Type B pancreatic cell (in vitro differentiated cells): ENCODE results near the gene HACE1. TPM values are rescaled to one million over a fixed set of nuclear protein-coding genes. Genes with fewer than 3 reads are reported as not detected.
"Not testable (repeated sequence)": the region's sequence is repeated elsewhere in the genome, so short reads cannot be mapped to it uniquely, and the experiment has no call there.

ENCODE experiments used
- DNase-seq: peaks from one replicate; pipeline ENCODE4 v3.0.0; 2021; ENCODE audit warnings: mixed read lengths; ENCODE audit not compliant: unreplicated experiment; ENCODE audit errors: extremely low spot score
- H3K27ac Mint-ChIP-seq: 2 replicates; pipeline ENCODE4 v1.8.0; 2021; ENCODE audit warnings: mild to moderate bottlenecking, mixed read lengths
- H3K27me3 Mint-ChIP-seq: 2 replicates; pipeline ENCODE4 v1.8.0; 2021; ENCODE audit warnings: mixed read lengths
- H3K36me3 Mint-ChIP-seq: 2 replicates; pipeline ENCODE4 v1.8.0; 2021; ENCODE audit warnings: mixed read lengths
- H3K4me1 Mint-ChIP-seq: one replicate; pipeline ENCODE4 v1.8.0; 2021; ENCODE audit warnings: mixed read lengths; ENCODE audit not compliant: unreplicated experiment
- H3K4me3 Mint-ChIP-seq: 2 replicates; pipeline ENCODE4 v1.8.0; 2021; ENCODE audit warnings: mild to moderate bottlenecking, mixed read lengths
- H3K9me3 Mint-ChIP-seq: 2 replicates; pipeline ENCODE4 v1.8.0; 2021; ENCODE audit warnings: mixed read lengths
- CTCF ChIP-seq: fragments of 200-600 bp; sonication (generic); conservative IDR thresholded peaks from 2 replicates; pipeline ENCODE4 v1.5.0; 2021; ENCODE audit warnings: antibody characterized with exemption, mild to moderate bottlenecking
- total RNA-seq: library from RNA; stranded (reverse); gene quantifications from 2 replicates; pipeline ENCODE4 v1.2.1, GENCODE V29; 2021; ENCODE audit warnings: low replicate concordance

Gene HACE1
- total RNA-seq, 1 donor from 2014 or later: 18.5 TPM

GRCh38 chr6:104862456-104862855, 2.7 kb upstream of the HACE1 start:
- H3K36me3 Mint-ChIP-seq: no peaks in the 10 kb centered on the region
- H3K4me3 Mint-ChIP-seq: no peak overlapping the region
- H3K27ac Mint-ChIP-seq: no peak overlapping the region
- H3K9me3 Mint-ChIP-seq: no peaks in the 10 kb centered on the region
- peaks cover 6% of the 10 kb centered on the region for H3K4me1 Mint-ChIP-seq
- TF ChIP-seq CTCF: no peak
- no peaks in the 10 kb centered on the region for H3K27me3 Mint-ChIP-seq
- no peak for DNase-seq

GRCh38 chr6:104860221-104860620, 502 bp upstream of the HACE1 start:
- Mint-ChIP-seq H3K36me3 (no peaks in the 10 kb centered on the region), H3K27me3 (no peaks in the 10 kb centered on the region), H3K4me3 (peak overlapping the region; percentile 97), H3K9me3 (no peaks in the 10 kb centered on the region), H3K27ac (peak overlapping the region; percentile 59), H3K4me1 (peaks cover 6% of the 10 kb centered on the region)
- TF ChIP-seq CTCF: no peak
- DNase-seq: no peak

- H3K27ac Mint-ChIP-seq: peak overlapping the region; percentile 16
- H3K4me1 Mint-ChIP-seq: peaks cover 6% of the 10 kb centered on the region
- H3K27me3 Mint-ChIP-seq: no peaks in the 10 kb centered on the region
- H3K36me3 Mint-ChIP-seq: no peaks in the 10 kb centered on the region
- H3K4me3 Mint-ChIP-seq: peak overlapping the region; percentile 97
- no peaks in the 10 kb centered on the region for H3K9me3 Mint-ChIP-seq
- DNase-seq: no peak
- TF ChIP-seq CTCF: no peak
Observed at GRCh38 chr6:104858642-104859041, 1.1 kb downstream of the HACE1 start.

DNA sequence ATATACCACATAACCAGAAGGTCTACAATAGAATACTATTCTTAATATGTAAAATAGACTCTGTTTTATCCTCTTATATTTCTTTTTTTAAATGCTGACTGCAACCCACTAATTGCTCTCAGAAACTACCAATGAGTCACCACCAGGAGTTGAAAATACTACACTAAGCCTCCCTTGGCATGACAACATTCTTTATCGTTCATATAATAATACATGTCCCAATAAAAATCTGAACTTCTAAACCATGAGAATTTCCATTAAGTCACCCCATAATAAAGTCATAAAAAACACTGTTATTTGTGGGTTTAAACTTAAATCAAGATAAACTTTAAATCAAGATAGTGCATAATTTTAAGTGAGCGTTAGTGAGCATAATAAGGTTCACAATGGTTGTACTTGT, 4.2 kb downstream of the HACE1 start:
- Mint-ChIP-seq H3K36me3 (peaks cover 12% of the 10 kb centered on the region), H3K4me1 (peaks cover 6% of the 10 kb centered on the region), H3K27ac (no peak overlapping the region), H3K4me3 (no peak overlapping the region), H3K9me3 (no peaks in the 10 kb centered on the region), H3K27me3 (no peaks in the 10 kb centered on the region)
- peak; percentile 41 for TF ChIP-seq CTCF
- no peak for DNase-seq

- peaks cover 29% of the 10 kb centered on the region for H3K36me3 Mint-ChIP-seq
- not testable (repeated sequence) for H3K27ac Mint-ChIP-seq, H3K9me3 Mint-ChIP-seq, DNase-seq, H3K4me3 Mint-ChIP-seq, H3K27me3 Mint-ChIP-seq, H3K4me1 Mint-ChIP-seq
Observed at GRCh38 chr6:104847721-104848120, 12.0 kb downstream of the HACE1 start.

DNA sequence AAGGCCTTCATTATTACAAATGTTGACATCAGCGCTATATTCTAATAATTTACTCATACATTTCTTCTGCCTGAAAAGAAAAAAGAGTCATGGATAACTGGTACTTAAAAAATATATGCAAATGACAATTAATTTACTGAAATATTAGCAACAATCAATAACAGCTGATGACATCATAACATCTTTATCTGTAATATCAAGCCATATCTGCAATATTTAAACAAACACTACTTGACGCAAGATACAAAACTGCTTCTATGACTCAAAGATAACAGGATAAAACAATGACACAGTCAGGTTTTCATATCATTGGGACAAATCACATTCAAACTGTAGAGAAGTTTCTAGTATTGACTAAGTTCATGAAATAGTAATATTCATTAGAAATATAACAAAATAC, 16.5 kb downstream of the HACE1 start:
- Mint-ChIP-seq H3K9me3 (no peaks in the 10 kb centered on the region), H3K27ac (no peak overlapping the region), H3K4me1 (no peaks in the 10 kb centered on the region), H3K36me3 (peaks cover 26% of the 10 kb centered on the region), H3K27me3 (no peaks in the 10 kb centered on the region), H3K4me3 (no peak overlapping the region)
- no peak for DNase-seq
- no peak for TF ChIP-seq CTCF
